EL (cell line): ENCODE data around the gene MARCKS.

ENCODE experiments used
- DNase-seq: peaks from one replicate; pipeline ENCODE4 v3.0.0-alpha.2; 2016

The MARCKS gene

DNA sequence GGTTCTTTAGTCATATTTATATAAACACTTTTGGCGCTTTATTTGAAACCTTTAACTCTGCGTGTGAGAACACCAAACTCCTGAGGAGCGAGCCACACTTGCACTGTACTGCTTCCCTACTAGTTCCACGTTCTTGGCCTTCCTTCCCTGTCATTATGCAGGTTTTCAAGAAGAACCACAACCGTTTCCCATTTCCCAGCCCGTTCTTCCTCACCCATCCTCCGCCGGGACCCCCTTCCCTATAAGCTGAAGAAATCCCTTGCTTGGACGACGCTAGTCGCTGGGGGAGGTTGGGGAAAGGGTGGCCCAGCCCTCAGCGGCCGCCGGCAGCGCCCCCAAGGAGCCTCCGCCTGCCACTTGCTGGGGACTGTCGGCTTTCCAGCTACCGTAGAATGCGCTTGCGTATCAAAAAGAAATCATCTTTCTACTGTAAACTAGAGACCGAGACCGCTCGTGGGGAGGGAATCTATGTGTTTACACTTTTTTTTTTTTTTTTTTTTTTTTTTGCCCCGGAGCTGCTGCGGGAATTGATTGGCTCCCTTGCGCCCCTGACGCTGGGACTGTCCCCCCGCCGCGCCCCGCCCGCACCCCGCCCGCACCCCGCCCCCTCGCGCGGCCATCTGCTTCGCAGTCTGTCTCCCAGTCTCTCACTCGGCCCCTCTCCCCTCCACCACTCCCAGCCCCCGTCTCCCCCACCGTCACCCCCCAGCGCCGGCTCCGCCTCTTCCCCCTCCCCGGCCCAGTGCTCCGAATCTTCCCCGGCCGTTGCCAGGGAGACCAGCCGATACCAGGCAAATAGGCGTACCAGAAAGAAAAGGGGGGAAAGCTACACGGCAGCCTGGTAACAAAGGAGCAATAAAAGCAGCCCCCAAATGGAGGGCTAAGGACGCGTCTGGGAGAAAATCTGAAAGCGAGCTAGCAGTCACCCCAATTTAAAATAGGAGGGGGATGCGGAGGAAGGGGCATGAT lies 2.3 kb upstream of the MARCKS start:
- peak; percentile 92 for DNase-seq

DNA sequence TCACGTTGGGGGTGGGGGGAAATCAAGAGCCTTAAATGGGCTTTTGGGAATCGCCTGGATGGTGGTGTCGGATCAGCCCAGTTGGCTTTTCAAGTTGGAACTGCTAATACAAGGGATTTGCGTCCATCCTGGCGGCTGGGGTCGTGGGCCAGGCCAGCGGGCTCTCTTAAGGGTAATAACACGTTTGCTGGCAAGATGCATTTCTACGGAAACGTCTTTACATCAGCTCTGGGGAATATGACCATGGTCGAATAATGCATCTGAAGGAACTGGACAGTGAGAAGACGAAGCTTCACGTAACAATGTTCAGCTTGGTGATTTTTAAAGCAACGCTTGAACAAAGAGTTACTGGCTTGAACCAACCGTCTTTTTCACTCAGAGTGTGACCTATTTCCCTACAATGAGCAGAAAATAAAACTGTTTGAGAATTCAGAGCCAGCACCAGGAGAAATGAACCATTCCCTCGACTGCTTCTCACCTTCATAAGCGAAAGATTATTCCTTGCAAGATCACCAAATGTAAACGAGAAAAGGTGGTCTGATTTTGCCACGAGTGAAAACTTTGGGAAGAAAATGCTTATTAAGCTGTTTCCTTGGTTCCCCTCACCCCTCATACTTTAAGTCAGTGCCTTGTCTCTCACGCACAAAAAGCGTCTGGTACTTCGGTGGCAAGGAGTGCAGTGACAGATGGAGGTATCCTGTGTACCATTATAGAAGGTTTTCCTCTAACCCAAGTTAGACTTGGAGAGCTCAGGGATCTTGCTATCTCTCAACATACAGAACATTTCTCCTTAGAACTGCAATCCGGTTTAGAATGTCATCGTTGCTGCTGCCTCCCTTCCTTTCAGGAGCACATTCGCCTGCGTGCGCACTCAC lies 1.4 kb upstream of the MARCKS start:
- peak; percentile 65 for DNase-seq

- no peak for DNase-seq
Observed at GRCh38 chr6:113856375-113856624, 845 bp upstream of the MARCKS start.

- DNase-seq = peak; percentile 58
Observed at GRCh38 chr6:113857556-113858479, 673 bp downstream of the MARCKS start.

DNA sequence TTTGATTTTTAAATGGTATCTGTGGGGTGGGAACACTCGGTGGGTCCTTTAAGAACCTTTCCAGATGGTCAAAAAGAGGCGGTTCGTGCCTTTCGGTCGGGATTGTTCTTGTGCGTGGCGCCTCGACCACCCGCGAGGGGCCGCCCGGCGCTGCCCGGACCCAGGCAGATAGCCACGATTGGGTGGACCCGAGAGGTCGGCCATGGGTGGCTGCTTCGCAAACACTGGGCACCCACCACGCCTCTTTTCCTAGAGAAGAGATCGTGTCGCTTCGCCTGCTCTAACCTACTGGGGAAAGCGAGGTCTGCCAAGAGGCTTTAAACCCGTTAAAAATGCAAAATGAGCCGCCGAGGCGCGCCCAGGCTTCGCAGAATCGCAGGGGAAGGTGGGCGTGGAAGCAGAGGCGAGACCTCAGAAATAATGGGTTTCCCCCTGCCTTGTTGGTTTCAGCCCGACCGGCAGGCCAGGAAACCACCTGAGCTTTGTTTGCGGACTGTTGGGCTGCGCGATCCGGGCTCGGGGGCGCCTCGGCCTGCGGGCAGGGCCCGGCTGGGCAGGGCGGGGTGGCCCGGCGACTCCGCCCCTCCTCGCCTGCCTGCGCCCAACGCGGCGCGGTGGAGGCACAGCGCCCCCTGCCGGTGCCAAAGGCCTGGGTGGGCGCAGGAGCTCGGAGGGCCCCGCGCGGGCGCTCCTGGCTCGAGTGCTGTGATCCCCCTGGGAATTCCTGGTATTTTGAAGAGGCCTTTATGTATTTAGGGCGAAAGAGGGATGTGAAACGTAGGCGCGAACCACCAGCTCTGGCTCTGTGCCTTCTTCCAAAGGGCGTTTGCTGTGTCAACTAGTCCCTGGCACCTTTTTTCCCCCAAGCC lies 1.6 kb downstream of the MARCKS start:
- peak; percentile 94 for DNase-seq

GRCh38 chr6:113859349-113860180 lies 2.4 kb downstream of the MARCKS start:
- DNase-seq = peak; percentile 54

DNA sequence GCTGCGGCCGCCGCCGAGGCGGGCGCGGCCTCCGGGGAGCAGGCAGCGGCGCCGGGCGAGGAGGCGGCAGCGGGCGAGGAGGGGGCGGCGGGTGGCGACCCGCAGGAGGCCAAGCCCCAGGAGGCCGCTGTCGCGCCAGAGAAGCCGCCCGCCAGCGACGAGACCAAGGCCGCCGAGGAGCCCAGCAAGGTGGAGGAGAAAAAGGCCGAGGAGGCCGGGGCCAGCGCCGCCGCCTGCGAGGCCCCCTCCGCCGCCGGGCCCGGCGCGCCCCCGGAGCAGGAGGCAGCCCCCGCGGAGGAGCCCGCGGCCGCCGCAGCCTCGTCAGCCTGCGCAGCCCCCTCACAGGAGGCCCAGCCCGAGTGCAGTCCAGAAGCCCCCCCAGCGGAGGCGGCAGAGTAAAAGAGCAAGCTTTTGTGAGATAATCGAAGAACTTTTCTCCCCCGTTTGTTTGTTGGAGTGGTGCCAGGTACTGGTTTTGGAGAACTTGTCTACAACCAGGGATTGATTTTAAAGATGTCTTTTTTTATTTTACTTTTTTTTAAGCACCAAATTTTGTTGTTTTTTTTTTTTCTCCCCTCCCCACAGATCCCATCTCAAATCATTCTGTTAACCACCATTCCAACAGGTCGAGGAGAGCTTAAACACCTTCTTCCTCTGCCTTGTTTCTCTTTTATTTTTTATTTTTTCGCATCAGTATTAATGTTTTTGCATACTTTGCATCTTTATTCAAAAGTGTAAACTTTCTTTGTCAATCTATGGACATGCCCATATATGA lies 3.2 kb downstream of the MARCKS start:
- DNase-seq = peak; percentile 56

DNA sequence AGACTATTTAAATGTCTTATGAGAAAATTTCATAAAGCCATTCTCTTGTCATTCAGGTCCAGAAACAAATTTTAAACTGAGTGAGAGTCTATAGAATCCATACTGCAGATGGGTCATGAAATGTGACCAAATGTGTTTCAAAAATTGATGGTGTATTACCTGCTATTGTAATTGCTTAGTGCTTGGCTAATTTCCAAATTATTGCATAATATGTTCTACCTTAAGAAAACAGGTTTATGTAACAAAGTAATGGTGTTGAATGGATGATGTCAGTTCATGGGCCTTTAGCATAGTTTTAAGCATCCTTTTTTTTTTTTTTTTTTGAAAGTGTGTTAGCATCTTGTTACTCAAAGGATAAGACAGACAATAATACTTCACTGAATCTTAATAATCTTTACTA lies 5.0 kb downstream of the MARCKS start:
- DNase-seq = no peak

DNA sequence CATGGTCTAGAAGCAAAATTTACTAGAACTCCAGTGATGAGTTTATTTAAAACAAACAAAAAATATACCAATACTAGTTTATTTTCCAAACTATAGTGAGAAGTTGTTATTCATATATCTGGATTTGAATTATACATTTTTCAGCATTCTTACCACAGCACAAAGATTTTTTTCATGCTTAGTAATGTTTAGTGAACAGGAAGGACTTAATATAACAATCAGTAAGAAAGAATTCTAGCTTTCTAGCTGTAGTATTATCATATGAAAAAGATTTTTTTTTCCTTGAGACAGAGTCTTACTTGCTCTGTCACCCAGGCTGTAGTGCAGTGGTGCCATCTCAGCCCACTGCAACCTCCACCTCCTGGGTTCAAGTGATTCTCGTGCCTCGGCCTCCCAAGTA lies 13.8 kb downstream of the MARCKS start:
- no peak for DNase-seq

GRCh38 chr6:113871975-113872374 lies 14.8 kb downstream of the MARCKS start:
- DNase-seq = no peak

DNA sequence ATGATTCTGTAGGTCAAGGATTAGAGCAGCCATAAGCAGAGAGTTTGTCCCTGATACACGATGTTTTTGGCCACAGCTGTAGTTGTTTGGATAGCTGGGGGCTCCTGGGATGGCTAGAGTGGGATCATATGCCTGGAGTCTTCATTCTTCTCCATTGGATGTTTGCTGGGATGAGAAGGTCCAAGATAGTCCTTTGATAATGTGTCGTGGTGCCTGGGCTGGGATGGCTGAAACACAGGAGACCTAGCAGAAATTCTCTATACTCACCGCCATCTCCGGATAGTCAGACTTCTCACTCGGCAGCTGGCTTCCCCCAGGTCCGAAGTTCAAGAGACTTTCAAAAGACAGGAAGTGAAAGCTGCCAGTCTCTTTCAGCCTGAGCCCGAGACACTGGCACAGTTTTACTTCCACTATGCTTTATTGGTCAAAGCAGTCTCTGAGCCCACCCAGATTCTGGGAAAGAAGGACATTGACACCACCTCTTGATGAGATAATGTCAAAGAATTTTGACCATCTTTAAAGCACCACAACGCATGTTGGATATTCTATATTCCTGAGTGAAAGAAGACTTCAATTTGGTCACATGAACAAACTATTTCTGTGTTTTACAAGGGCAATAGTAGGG lies 16.0 kb downstream of the MARCKS start:
- DNase-seq = no peak

GRCh38 chr6:113875470-113875869 lies 18.3 kb downstream of the MARCKS start:
- DNase-seq = peak; percentile 71

- no peak for DNase-seq
Observed at GRCh38 chr6:113876695-113877094, 19.6 kb downstream of the MARCKS start.

DNA sequence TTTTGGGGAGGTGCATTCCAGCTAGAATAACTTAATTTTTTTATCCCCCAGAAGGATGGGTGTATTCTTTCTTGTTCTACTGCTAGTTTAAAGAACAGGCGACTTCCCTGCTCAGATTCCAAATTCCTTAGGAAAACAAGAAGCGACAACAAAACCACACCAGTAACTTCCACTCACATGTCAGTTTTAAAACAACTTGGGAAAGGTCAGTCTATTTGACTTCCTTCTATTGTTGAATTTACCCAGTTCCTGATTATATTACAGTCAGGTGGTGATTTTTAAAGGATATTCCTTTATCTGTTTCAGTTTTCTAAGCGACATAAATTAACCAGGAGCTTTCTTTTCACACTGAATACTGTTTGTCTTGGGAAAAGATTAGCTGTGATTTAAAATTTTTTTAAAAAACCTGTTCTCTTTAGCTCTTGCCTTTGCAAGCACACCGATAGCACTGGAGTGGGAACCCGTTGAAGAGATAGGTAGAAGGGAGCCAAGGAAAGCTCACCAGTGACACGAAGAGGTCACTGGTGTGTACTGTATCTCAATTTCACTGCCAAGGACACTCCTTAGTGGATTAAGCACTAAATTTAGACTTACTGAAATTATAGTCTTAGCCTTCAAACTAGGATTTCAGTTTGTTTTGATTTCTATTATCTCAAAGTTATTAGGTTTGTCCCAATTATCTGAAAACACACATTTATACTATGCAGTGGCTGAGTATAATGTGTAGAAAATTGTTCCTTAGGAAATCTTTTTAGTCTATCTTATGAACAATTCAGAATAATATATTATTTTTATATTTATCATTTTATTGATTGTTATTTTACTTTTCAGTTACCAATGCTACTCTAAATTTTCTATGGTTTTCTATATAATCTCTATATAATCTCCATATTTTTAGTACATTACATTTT lies 22.3 kb downstream of the MARCKS start:
- peak; percentile 77 for DNase-seq

DNA sequence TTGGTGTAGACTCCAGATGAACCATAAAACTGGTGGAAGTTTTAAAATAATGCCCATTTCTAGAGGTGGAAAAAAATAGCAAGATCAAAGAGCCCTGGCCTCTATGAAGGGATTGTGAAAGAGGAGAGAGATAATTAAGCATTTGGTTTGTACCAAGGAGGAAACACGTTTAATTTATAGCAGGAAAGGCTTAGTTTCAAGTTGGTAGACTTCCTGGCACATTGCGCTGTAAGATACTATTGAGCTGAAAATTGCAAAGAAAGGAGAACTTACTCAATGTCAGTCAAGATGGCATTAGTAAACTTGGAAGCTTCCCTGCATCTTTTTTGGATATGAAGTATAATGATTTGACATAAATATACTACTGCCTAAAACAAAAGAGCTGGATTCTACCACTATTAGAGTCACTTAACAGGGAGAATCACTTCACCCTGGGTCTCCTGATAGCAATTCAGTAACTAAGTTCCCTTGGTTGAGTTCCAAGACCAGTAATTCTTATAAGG lies 24.4 kb downstream of the MARCKS start:
- no peak for DNase-seq

DNA sequence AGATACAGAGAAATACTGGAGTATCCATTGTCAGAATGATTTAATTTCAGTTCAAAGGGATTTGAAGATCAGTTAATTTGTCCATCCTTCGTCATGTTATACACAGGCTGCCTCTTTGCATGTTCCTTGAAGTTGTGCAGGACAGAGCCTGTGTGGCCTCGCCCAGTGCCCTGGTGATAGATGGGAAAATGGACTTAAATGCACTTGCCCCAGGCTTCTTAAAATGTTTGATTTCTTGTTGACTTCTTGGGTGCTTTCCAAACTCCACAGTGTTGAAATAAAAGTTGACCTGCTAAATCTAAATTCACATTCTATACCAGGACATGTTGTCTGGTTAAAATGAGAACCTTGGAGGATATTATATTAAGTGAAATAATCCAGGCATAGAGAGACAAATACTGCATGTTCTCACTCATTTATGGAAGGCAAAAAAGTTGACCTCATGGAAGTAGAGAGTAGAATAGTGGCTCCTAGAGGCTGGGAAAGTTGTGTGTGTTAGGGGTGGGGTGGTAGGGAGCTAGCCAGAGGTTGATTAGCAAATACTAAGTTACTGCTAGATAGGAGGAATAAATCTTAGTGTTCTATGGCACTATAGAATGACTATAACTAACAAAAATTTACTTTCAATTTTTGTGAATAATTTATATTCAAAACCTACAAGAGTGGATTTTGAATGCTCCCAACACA lies 25.3 kb downstream of the MARCKS start:
- DNase-seq = no peak

GRCh38 chr6:113884011-113884410 lies 26.9 kb downstream of the MARCKS start:
- no peak for DNase-seq

DNA sequence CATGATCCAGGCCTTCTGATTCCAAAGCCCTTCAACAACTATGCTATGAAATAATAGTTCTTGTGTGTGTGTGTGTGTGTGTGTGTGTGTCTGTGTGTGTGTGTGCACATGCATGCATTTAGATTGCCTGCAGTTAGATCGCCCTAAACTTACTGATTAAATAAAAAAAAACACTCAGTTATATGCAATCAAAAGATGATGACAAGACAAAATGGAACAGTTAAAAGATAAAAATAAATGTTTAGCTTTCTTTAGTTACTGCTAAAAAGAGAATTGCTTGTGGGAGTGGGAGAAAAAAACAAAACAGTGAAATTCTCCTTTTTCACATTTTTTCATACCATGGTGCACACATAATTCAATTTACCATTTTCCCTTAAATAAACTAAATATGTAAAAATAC lies 29.4 kb downstream of the MARCKS start:
- DNase-seq = no peak
